ENCODE measurements around the gene UBXN1. TPM values are rescaled to one million over a fixed set of nuclear protein-coding genes. Genes with fewer than 3 reads are reported as not detected.

Gene UBXN1
- total RNA-seq, 2 experiments from 2014 or later = 196 to 222 TPM

- peaks cover 0 to 6% of the 10 kb centered on the region in 2 experiments for H3K9me3 ChIP-seq (ENCODE audit: control insufficient read depth in 1 of 2, insufficient read depth in 1 of 2, low read length in 2 of 2)
- Mint-ChIP-seq H3K4me1 (ENCODE audit: low read depth) (peaks cover 2% of the 10 kb centered on the region), H3K9me3 (no peaks in the 10 kb centered on the region), H3K4me3 (no peak within 1 kb of the TSS), H3K36me3 (ENCODE audit: low read depth) (peaks cover 26% of the 10 kb centered on the region), H3K27me3 (peaks cover 11% of the 10 kb centered on the region), H3K27ac (no peak within 1 kb of the TSS)
- no peak for TF ChIP-seq CTCF (IDR thresholded peaks at IDR 0.05)
- H3K36me3 ChIP-seq (ENCODE audit: insufficient read depth, low read length) = peaks cover 24% of the 10 kb centered on the region
- intact Hi-C loops (cut with DNase I, micrococcal nuclease) = no loop called here
- H3K27me3 ChIP-seq (ENCODE audit: control insufficient read depth in 1 of 2, insufficient read depth in 2 of 2, low read length in 2 of 2) = peaks cover 10 to 11% of the 10 kb centered on the region in 2 experiments
- no peak within 1 kb of the TSS for H3K27ac ChIP-seq (ENCODE audit: low read depth in 1 of 2, low read length in 2 of 2)
- CTCF ChIA-PET = interaction anchor here (0.9 to 1.8 kb wide), 3 partner anchors 9 to 265 kb away, joined by 4 to 5 read pairs (median 4); no protein-coding TSS in a partner anchor
- POLR2A ChIA-PET = interaction anchor here (1.3 to 2.0 kb wide), 3 partner anchors 25 to 166 kb away, joined by 5 to 8 read pairs (median 5); partner anchors contain the start of genes C11orf98, CSKMT and TUT1
- no peak within 1 kb of the TSS for H3K4me3 ChIP-seq (ENCODE audit: low read length)
- peaks cover under 1% of the 10 kb centered on the region for H3K4me1 ChIP-seq (ENCODE audit: insufficient read depth, low read length)
- ATAC-seq (ENCODE audit: poor library complexity) = no peak
- no peak for DNase-seq
Measured at GRCh38 chr11:62689421-62690183, 10.7 kb upstream of the UBXN1 start, which contains the start of gene LRRN4CL. TSS of gene LRRN4CL (minus strand) at chr11:62689530. CDS start at chr11:62688508, 1,022 bp downstream.

DNA sequence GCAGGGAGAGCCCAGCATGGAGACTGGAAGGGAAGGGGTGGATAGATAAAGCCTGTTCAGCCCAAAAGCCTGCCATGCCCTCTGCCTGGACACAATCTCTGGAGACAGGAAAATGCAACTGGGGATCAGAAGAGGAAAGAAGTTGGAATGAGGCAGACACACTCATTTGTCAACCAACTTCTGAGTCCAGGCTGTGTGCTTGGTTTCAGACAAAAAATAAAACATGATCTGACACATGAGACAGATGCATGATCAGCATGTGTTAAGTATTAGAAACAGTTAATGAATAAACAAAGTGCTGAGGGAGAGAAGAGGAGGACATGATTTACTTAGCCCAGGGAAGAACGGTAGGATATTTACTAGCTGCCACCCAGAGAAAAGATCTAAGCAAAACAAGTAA, 9.6 kb upstream of the UBXN1 start:
- H3K36me3 ChIP-seq (ENCODE audit: insufficient read depth, low read length) = peaks cover 24% of the 10 kb centered on the region
- ChIA-PET CTCF (interaction anchor here (0.9 kb wide), 1 partner anchor 8 kb away, joined by 4 read pairs; no protein-coding TSS in a partner anchor), POLR2A (interaction anchor here (1.0 to 1.6 kb wide), 2 partner anchors 18 to 23 kb away, joined by 3 to 5 read pairs; partner anchors contain the start of genes C11orf98 and CSKMT)
- H3K27ac ChIP-seq (ENCODE audit: low read depth in 1 of 2, low read length in 2 of 2) = no peak overlapping the region
- H3K4me3 ChIP-seq (ENCODE audit: low read length) = no peak overlapping the region
- H3K9me3 ChIP-seq (ENCODE audit: control insufficient read depth in 1 of 2, insufficient read depth in 1 of 2, low read length in 2 of 2) = peaks cover 0 to 6% of the 10 kb centered on the region in 2 experiments
- no peaks in the 10 kb centered on the region for H3K9me3 Mint-ChIP-seq
- H3K36me3 Mint-ChIP-seq (ENCODE audit: low read depth) = peaks cover 22% of the 10 kb centered on the region
- H3K27ac Mint-ChIP-seq = no peak overlapping the region
- no peaks in the 10 kb centered on the region for H3K4me1 ChIP-seq (ENCODE audit: insufficient read depth, low read length)
- intact Hi-C loops (cut with DNase I, micrococcal nuclease) = no loop called here
- no peak for TF ChIP-seq CTCF (IDR thresholded peaks at IDR 0.05)
- H3K27me3 ChIP-seq (ENCODE audit: control insufficient read depth in 1 of 2, insufficient read depth in 2 of 2, low read length in 2 of 2) = peaks cover 10 to 11% of the 10 kb centered on the region in 2 experiments
- DNase-seq = no peak
- no peaks in the 10 kb centered on the region for H3K4me1 Mint-ChIP-seq (ENCODE audit: low read depth)
- ATAC-seq (ENCODE audit: poor library complexity) = no peak
- no peak overlapping the region for H3K4me3 Mint-ChIP-seq
- peaks cover 11% of the 10 kb centered on the region for H3K27me3 Mint-ChIP-seq

- no peak for DNase-seq
- Mint-ChIP-seq H3K9me3 (no peaks in the 10 kb centered on the region), H3K27ac (no peak overlapping the region), H3K4me1 (ENCODE audit: low read depth) (no peaks in the 10 kb centered on the region), H3K4me3 (no peak overlapping the region), H3K27me3 (peaks cover 11% of the 10 kb centered on the region), H3K36me3 (ENCODE audit: low read depth) (peaks cover 19% of the 10 kb centered on the region)
- Histone ChIP-seq H3K4me3 (ENCODE audit: low read length) (no peak overlapping the region), H3K36me3 (ENCODE audit: insufficient read depth, low read length) (peaks cover 21% of the 10 kb centered on the region), H3K27me3 (ENCODE audit: control insufficient read depth in 1 of 2, insufficient read depth in 2 of 2, low read length in 2 of 2) (peaks cover 10 to 11% of the 10 kb centered on the region in 2 experiments), H3K9me3 (ENCODE audit: control insufficient read depth in 1 of 2, insufficient read depth in 1 of 2, low read length in 2 of 2) (peaks cover 0 to 6% of the 10 kb centered on the region in 2 experiments), H3K27ac (ENCODE audit: low read depth in 1 of 2, low read length in 2 of 2) (no peak overlapping the region), H3K4me1 (ENCODE audit: insufficient read depth, low read length) (no peaks in the 10 kb centered on the region)
- intact Hi-C loops (cut with DNase I, micrococcal nuclease) = no loop called here
- ChIA-PET POLR2A (interaction anchor here (1.0 to 1.6 kb wide), 3 partner anchors 18 to 35 kb away, joined by 3 to 5 read pairs (median 3); partner anchors contain the start of genes C11orf98, CSKMT and INTS5), CTCF (no interaction called here)
- no peak for ATAC-seq (ENCODE audit: poor library complexity)
- TF ChIP-seq CTCF (IDR thresholded peaks at IDR 0.05) = no peak
Measured at GRCh38 chr11:62687508-62688396, 8.9 kb upstream of the UBXN1 start.
